Ascending aorta (tissue), 2 donors: Measurements from ENCODE around the gene NPS. TPM values are rescaled to one million over a fixed set of nuclear protein-coding genes. Genes with fewer than 3 reads are reported as not detected.

Source experiments
- DNase-seq, 2 donors: peaks; one replicate each; pipeline ENCODE4 v3.0.0-alpha.2; 2019; ENCODE audit warnings: low spot score in 2 of 2
- H3K27ac ChIP-seq, 2 donors: fragments of 200-600 bp; sonication (generic); one replicate each; pipeline ENCODE4 v1.5.1; 2016 to 2017; ENCODE audit warnings: mild to moderate bottlenecking in 1 of 2
- H3K27me3 ChIP-seq: fragments of 200-600 bp; sonication (generic); one replicate; pipeline ENCODE4 v1.5.1; 2017
- H3K36me3 ChIP-seq, 2 donors: fragments of 200-600 bp; sonication (generic); one replicate each; pipeline ENCODE4 v1.5.1; 2016
- H3K4me1 ChIP-seq, 2 donors: fragments of 200-600 bp; sonication (generic); one replicate each; pipeline ENCODE4 v1.5.1; 2016 to 2017; ENCODE audit warnings: mild to moderate bottlenecking in 1 of 2
- H3K4me3 ChIP-seq, 2 donors: fragments of 200-600 bp; sonication (generic); one replicate each; pipeline ENCODE4 v1.5.1; 2016 to 2017; ENCODE audit warnings: mild to moderate bottlenecking in 1 of 2
- H3K9me3 ChIP-seq, 2 donors: fragments of 200-600 bp; sonication (generic); one replicate each; pipeline ENCODE4 v1.5.1; 2016
- intact Hi-C: fragments of 100-400 bp; cut with DNase I; formaldehyde crosslinking; loops from one replicate; pipeline ENCODE4 v1.15.1; 2023
- total RNA-seq: library from RNA; depleted of rRNA; stranded (reverse); fragments of >200 nt; gene quantifications from one replicate; pipeline ENCODE4 v1.1.0, GENCODE V29; 2016
- TF ChIP-seq, protein P1 (sequence below), 3 experiments: fragments of 200-600 bp in 2 of 3; fragments of 450-650 bp in 1 of 3; sonication (generic) in 2 of 3; IDR thresholded peaks; one replicate each; pipeline ENCODE4 v1.5.1; 2016 to 2019; ENCODE audit warnings: antibody characterized with exemption in 3 of 3, mild to moderate bottlenecking in 1 of 3, moderate library complexity in 1 of 3

The NPS gene
- total RNA-seq, 1 donor from 2014 or later, result not detected

DNA sequence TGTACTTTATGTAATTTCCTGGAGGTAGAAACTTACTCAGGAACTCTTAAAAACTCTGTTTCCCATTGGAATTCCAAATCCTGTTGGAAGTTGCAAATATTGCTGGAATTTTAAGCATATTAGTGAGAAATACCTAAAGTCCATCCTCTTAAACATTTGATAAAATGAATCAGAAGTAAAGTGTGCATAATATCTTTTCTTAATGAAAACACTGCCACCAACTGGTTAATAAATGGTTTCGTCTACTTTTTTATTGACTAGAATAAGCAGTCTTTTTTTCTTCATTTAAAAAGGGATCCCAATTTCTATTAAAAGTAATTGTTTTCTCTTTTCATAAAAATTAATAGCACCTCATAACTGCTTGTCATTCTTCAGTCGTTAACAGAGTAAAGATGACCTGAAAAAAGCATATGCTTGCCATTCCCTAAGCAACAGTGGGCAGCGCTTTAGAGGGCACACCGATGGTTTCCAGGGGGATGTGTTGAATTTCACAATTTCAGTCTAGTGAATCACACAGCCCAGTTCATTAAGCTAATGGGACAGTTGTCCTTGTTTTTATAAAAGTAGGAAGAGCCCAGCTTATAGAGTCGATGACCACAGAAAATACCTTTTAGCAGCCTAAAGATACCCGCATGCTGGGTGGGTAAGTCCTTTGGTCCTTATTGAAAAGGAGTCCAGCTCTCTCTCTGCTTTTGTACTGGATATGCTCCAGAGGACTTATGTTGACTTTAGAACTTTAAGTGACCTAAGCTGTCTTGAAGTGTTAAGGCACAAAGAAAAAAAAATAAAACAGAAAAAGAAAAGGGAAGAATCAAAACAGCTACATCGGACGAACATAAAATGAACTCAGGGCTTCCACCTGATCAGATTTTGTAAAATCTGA is 28.5 kb downstream of the NPS start:
- intact Hi-C loops, result no loop called here
- no peak overlapping the region for H3K4me3 ChIP-seq

DNA sequence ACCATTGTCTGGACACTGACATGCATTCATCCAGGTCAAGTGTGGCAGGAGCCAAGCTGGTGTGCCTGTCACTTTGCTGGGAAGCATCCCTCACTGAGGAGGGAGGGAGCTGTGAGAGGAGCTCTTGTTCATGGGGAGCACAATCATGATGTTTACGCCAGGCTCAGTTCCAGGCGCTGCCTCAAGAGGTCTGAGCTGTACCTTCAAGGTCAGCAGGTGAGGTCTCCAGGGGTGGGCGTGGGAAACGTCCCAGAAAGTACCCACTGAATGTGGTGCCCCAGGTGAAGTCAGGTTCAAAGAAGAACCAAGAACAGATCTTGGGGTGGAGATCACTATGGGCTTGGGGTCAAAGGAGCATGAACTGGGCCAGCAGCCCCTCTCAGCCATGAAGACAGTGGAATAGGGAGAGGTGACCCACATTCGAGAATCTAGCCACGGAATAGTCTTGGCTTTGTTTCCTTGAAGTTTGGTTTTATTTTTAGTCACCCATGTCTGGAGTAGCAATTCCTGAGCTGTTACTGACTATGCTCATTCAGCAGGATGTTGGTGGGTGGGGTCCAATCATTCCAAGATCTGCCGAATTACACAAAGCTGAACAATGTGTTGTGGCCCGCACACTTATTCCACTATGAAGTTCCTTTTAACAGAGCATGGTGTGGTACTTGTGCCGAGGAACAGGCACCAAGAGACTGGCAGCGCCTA is 29.3 kb downstream of the NPS start:
- TF ChIP-seq, protein P1, sequence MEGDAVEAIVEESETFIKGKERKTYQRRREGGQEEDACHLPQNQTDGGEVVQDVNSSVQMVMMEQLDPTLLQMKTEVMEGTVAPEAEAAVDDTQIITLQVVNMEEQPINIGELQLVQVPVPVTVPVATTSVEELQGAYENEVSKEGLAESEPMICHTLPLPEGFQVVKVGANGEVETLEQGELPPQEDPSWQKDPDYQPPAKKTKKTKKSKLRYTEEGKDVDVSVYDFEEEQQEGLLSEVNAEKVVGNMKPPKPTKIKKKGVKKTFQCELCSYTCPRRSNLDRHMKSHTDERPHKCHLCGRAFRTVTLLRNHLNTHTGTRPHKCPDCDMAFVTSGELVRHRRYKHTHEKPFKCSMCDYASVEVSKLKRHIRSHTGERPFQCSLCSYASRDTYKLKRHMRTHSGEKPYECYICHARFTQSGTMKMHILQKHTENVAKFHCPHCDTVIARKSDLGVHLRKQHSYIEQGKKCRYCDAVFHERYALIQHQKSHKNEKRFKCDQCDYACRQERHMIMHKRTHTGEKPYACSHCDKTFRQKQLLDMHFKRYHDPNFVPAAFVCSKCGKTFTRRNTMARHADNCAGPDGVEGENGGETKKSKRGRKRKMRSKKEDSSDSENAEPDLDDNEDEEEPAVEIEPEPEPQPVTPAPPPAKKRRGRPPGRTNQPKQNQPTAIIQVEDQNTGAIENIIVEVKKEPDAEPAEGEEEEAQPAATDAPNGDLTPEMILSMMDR (IDR thresholded peaks at IDR 0.05), result no peak
- H3K9me3 ChIP-seq, result no peaks in the 10 kb centered on the region
- no peak overlapping the region for H3K27ac ChIP-seq
- intact Hi-C loops, result no loop called here
- no peaks in the 10 kb centered on the region for H3K36me3 ChIP-seq
- H3K4me3 ChIP-seq, result no peak overlapping the region
- no peak for DNase-seq
- no peaks in the 10 kb centered on the region for H3K27me3 ChIP-seq
- H3K4me1 ChIP-seq, result no peaks in the 10 kb centered on the region

More for the DNA sequence above, 28.5 kb downstream of the NPS start:
- TF ChIP-seq, protein P1 (IDR thresholded peaks at IDR 0.05), result no peak
- H3K9me3 ChIP-seq, result no peaks in the 10 kb centered on the region
- no peaks in the 10 kb centered on the region for H3K4me1 ChIP-seq
- H3K27ac ChIP-seq, result no peak overlapping the region
- DNase-seq, result no peak
- H3K36me3 ChIP-seq, result no peaks in the 10 kb centered on the region
- no peaks in the 10 kb centered on the region for H3K27me3 ChIP-seq

DNA sequence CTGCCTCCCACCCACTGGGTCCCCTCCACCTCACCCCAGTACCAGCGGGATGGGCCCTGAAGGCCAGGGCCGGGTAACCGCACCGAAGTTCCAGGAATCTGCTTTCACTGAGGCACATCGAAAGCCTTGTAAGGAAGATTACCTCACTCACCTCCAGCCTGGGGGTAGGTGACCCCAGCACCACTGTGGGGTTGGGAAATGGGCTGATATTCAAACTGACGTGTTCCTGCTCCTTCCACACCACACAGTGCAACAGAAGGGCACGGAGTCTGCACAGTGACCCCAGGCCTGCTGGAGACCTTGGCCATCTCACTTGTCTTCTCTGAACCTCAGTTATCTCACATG is 29.8 kb downstream of the NPS start:
- intact Hi-C loops, result no loop called here
- H3K36me3 ChIP-seq, result no peaks in the 10 kb centered on the region
- H3K4me3 ChIP-seq, result no peak overlapping the region
- no peaks in the 10 kb centered on the region for H3K4me1 ChIP-seq
- H3K27me3 ChIP-seq, result no peaks in the 10 kb centered on the region
- H3K27ac ChIP-seq, result no peak overlapping the region
- no peaks in the 10 kb centered on the region for H3K9me3 ChIP-seq
- TF ChIP-seq, protein P1 (IDR thresholded peaks at IDR 0.05), result no peak
- DNase-seq, result no peak

DNA sequence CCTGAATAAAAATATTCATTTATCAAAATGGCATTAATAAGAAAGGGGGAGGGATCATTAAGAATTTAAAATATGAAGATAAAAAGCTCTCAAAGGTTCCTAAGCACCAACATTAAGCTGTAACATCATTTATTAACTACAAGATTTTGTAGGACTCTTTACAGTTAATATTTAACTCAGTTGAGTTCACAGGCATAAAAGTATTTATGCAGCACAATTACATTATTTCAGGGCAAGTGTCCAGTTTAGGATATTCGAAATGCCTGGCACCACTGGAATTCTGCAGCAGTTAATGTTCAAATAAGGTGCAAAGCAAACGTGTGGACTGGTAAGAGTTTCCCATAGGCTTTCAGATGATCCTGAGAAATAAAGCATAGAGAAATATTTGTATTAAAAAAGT is 30.5 kb downstream of the NPS start:
- TF ChIP-seq, protein P1 (IDR thresholded peaks at IDR 0.05), result no peak
- no peaks in the 10 kb centered on the region for H3K9me3 ChIP-seq
- no peak for DNase-seq
- H3K4me1 ChIP-seq, result no peaks in the 10 kb centered on the region
- no peaks in the 10 kb centered on the region for H3K27me3 ChIP-seq
- no peak overlapping the region for H3K27ac ChIP-seq
- intact Hi-C loops, result no loop called here
- H3K4me3 ChIP-seq, result no peak overlapping the region
- H3K36me3 ChIP-seq, result no peaks in the 10 kb centered on the region

DNA sequence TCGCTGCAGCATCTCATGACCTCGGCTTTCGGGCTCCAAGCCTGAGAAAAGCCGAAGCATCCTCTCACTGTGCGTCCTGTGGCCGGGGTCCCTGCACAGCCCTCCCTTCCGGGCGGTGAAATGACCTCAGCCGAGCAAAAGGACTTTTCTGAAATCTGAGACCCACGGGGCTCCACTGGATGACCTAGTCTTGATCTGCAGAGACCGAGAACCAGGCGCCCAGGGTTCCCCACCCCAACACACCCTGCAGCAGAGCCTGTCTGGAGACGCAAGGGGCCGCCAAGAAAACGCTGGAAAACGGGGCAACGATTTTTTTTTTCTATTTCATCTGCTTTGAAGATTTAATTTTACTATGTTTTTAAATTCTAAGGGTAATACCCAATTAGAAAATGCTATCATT is 31.7 kb downstream of the NPS start:
- H3K27me3 ChIP-seq, result no peaks in the 10 kb centered on the region
- intact Hi-C loops, result no loop called here
- no peak for DNase-seq

More for the DNA sequence above, 31.7 kb downstream of the NPS start:
- Histone ChIP-seq H3K4me3 (no peak overlapping the region), H3K9me3 (no peaks in the 10 kb centered on the region), H3K27ac (no peak overlapping the region), H3K4me1 (no peaks in the 10 kb centered on the region), H3K36me3 (no peaks in the 10 kb centered on the region)
- TF ChIP-seq, protein P1 (IDR thresholded peaks at IDR 0.05), result no peak
